H1 (cell line): ENCODE measurements around the gene UHRF1. TPM values are rescaled to one million over a fixed set of nuclear protein-coding genes. Genes with fewer than 3 reads are reported as not detected.
A peak's percentile ranks its signal among the peaks of the same experiment; 100 is the strongest.

Experiments
- CHD7 ChIP-seq: fragments of 300-600 bp; sonication (generic); IDR thresholded peaks from 2 replicates; pipeline ENCODE4 v1.7.1; 2012; ENCODE audit warnings: low read length, moderate library complexity, mild to moderate bottlenecking, inconsistent platforms; ENCODE audit not compliant: insufficient replicate concordance
- polyA plus RNA-seq, 7 experiments: library from polyadenylated mRNA; depleted of rRNA in 3 of 7; stranded (reverse) in 5 of 7; unstranded in 2 of 7; fragments of >200 nt in 5 of 7; fragments of 200-250 nt in 2 of 7; gene quantifications; 1 replicate in 5 of 7; 2 replicates in 1 of 7; 4 replicates in 1 of 7; pipeline versions ENCODE4 v1.2.1 to v1.2.3, GENCODE V29; 2011 to 2013; ENCODE audit warnings: missing spikeins in 2 of 7, mixed read lengths in 2 of 7
- total RNA-seq: library from RNA; stranded (reverse); fragmentation: NEBNext Ultra II Directional; extraction: Animal tissue kit (Norgen Biotek cat#: 25700); gene quantifications from 2 replicates; pipeline ENCODE4 v1.2.1, GENCODE V29; 2021
- TF ChIP-seq, protein P1 (sequence below), 3 experiments: IDR thresholded peaks; 1 replicate in 2 of 3; 2 replicates in 1 of 3; pipeline versions ENCODE4 v1.5.1 to v1.6.1; 2011; ENCODE audit warnings: low read length in 3 of 3, mild to moderate bottlenecking in 3 of 3, inconsistent platforms in 2 of 3, low read depth in 1 of 3, moderate library complexity in 1 of 3; ENCODE audit not compliant: insufficient read depth in 1 of 3; ENCODE audit errors: control extremely low read depth in 1 of 3

UHRF1 gene
- total and polyA plus RNA-seq, 2 of the 8 experiments (the other 6 are each of a cell fraction or from before 2014, with no cell fraction given) = 14.7 to 65.8 TPM

DNA sequence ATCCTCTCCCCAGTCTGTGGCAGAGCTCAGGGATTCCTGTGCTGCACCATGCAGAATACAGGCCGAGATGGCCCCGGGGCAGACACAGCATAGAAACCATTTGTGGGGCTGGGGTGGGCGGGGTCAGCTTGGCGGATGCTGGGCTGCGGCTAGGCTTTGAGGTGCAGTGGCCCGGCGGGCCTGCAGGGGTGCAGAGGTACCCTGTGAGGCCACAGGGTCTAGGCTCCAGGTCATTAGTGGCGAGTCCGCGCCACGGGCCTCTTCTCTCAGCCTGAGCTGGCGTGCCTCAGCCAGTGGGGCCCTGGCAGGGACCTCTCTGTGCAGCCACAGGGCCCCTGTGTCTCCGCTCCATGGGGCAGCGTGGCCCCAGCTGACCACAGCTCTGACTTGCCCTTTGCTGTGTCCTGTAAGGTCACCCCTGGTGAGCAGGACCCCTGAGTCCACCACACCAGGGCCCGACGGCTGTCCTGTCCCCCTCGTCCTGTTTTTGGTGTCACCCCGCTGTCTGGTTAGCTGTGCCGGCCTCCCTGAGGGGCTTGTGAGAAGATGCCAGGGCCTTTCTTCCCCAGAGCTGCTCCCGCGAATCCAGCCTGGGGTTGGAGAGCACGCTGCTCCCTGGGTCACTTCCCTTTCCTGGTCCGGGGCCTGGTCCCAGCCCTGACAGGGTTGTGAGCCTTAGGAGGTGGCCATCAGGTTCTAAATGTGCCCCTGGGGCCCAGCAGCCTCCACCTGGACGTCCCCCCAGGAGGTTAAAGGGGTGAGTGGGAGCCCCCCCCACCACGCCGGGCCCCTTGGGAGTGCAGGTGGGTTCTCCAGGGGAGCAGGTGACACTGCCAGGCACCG lies 71.8 kb downstream of the UHRF1 start (continued):
- TF ChIP-seq CHD7 = no peak
- TF ChIP-seq, protein P1, sequence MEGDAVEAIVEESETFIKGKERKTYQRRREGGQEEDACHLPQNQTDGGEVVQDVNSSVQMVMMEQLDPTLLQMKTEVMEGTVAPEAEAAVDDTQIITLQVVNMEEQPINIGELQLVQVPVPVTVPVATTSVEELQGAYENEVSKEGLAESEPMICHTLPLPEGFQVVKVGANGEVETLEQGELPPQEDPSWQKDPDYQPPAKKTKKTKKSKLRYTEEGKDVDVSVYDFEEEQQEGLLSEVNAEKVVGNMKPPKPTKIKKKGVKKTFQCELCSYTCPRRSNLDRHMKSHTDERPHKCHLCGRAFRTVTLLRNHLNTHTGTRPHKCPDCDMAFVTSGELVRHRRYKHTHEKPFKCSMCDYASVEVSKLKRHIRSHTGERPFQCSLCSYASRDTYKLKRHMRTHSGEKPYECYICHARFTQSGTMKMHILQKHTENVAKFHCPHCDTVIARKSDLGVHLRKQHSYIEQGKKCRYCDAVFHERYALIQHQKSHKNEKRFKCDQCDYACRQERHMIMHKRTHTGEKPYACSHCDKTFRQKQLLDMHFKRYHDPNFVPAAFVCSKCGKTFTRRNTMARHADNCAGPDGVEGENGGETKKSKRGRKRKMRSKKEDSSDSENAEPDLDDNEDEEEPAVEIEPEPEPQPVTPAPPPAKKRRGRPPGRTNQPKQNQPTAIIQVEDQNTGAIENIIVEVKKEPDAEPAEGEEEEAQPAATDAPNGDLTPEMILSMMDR (IDR thresholded peaks at IDR 0.05; ENCODE audit: control extremely low read depth in 1 of 3, insufficient read depth in 1 of 3, low read depth in 1 of 3, low read length in 3 of 3) = peak; percentile 18 to 39 (median 26); a peak in 3 of 4 replicates
